ENCODE measurements around the gene NFIA.

NFIA gene

DNA sequence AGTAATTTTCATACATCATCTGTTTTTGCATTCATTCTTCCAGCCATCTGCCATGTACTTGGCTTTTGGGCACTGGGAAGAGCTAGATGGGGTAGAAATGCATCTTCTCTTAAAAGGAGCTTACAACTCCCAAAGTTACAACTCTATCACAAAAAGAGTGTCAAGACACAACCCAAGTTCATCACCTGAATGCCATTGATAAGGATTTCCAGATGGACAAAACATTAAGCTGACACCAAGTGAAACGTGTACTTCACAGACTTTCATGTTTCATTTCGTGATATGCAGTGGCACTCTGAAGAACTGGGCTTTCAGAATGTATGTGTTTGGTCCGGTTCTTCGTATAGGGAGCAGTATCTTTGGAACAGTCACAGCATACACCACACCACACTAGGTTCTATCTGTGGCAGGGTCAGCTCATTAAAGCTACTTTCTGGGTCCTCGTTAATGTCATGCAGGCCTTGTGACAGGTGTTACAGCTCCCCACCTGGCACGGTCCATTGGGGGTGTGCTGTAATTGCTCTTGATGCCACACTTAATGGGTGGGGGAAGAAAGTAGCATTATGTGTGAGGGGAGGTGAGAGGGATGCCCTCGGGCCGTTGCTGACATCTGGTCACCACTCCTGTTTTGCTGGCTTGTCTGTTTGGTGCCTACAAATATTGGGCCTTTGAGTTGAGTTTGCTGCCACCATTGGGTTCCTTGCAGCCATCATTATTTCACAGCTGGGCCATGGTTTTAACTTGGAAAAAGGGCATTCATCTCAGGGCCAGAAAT is 164.9 kb downstream of the NFIA start:
- no peak for DNase-seq (ENCODE audit: low spot score)

DNA sequence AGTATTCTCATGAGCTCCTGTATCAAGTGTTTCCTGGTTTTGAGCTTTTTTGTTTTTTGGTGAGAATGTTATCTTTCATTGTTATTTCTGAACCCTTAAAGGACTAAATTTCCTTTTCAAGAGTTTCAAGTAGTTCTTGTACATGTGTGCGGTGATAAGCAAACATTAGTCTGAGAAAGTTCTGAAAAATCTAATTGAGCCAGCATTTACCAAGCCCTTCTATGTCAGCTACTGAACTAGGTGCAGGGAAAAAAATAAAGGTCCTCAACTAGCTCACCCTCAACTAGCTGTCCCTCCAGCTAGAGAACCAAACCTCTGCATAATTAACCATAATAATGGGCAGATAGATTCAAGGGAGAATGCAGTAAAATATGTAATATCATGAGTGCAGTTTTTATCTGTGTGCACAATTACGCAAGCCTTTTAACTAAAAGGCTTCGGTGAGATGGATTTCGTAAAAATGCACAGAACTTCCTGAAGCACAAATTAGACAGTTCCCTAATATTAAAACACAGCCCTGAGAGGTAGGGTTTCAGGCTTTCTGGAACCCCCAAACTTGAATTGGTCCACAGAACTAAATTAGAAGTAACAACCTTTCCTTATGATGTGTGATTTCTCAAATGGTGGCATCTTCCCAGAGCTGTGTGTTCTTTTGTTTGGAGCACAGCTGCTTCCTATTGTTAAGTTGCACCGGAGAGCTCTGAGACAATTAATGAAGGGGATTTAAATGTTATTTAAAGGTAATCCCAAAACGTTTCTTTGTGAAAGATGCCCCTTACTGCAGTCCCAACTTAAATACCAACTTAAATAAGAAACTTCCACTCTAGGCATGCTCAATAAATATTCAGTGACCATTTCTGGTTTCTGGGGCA is 165.8 kb downstream of the NFIA start:
- DNase-seq (ENCODE audit: low spot score): no peak

DNA sequence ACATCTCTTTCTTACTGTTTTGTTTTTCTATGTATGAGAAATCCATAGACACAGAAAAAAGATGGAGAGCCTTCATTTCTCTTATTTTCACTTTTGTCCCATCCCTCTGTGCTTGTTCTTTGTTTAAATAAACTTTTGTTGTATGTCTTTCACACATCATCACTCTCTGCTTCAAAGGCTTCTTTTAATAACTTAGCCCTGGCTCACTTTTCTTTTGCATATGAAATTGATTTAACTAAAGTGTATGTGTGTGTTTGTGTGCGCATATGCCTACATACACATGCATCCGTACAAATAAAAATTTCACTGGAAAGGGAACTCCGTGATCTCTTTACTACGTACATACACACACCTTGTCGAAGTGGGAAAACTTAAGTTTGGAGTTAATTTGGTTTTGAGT is 168.6 kb downstream of the NFIA start:
- no peak for DNase-seq (ENCODE audit: low spot score)

DNA sequence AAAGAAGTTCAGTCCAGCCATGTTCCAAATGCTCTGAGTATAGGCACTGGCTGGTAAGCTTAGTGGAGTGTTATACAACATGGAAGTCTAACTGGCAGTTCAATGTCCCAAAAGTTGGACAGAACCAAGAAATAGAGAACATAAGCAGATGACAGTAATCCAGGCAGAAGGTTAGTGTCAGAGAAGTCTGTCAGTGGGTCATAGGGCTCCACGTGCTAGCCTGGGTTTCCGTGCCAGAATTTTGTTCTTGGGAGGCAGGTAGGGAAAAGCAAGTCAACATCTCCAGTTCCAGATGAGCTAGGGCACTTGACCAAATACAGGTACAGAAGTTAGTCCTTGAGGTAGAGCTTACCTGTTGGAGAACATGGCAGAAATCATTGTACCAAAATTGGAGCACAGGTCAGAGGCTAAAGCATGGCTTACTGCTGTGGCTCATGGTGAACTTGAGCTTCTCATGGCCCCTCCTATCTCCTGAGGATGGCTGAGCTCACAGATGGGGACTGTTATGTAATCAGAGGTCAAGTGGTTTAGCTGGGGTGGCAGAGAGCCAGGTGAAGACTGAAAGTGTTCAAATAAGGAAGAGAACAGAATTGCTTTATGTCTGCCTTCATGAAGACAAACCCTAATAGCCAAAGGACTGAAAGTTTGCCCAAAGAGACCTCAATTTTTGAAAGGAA is 170.8 kb downstream of the NFIA start:
- no peak for DNase-seq (ENCODE audit: low spot score)

DNA sequence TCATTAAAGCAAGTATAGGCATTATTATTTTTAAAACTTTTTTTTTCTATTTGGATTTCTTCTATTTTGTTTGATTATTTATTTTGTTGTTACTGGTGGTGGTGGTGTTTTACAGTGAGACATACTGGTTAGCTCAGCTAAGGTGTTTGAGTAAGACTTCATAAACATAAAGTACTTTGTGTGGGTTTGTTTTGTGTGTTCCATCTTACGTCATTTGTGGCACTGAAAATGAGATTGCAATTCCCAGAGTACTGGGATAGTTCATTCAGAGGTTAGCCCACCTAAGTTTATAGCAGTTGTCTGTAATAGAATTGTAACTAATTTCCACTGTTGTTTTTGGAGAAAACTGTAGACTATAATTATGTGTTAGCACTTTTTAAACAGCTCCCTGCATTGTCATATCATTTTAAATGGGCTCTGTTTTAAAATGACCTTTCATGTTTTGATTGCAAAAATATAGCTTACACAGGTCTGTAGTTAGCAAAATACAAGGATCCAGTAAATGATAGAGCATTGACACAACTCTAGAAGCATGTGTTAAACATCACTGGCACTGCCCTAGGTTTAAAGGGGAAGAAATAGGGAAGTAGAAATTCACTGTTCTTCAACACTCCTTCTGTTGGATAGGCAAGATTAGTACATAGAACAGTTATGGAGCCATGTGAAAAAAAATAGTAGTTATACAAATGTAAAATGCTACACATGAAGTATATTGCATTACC is 171.7 kb downstream of the NFIA start:
- no peak for DNase-seq (ENCODE audit: low spot score)

DNA sequence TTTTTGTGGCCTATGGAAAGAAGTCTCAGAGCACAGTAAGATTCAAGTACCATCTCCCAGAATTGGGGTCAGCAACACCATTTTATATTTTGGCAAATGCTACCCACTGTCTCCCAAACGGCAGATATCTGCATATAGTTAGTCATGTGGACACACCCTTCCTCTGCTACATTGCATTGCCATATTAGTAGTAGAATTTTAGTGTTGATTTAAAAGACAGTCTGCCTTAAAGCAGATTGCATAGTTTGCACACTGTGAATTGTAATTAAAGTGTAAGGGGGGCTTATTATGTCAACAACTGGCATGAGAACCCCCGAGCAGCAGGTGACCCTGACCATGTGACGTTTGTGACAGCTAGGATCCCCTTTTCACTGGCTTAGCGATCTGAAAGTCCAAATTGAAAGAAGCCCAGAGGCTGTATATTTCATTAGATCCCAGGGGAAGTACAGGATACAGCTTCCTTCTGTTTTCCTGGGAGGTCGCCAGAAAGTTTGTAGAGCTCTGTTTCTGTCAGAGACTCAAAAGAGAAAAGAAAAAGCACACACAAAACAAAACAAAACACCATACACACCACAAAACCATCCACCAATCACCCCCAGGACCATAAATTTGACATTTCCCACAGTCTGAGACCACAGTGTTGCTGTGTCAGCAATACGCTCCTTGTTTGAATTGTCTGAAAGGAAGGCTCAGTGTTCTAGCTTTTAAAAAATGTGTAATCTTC is 172.4 kb downstream of the NFIA start:
- no peak for DNase-seq (ENCODE audit: low spot score)

DNA sequence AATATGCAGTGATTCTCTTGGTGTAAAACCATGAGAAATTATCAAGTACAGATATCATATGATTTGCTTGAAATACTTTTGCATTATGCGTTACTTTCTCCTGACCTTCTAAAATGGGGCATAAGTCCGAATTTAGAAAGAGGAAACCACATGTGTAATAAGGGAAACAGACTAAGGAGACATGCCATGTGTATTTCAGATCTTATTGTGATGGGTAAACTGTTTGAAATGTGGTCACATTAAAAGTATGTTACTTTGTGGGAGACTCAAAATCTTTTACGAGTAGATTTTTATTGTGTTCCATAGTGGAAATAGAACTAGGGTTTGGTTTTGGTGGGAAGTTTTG is 173.0 kb downstream of the NFIA start:
- DNase-seq (ENCODE audit: low spot score): no peak

DNA sequence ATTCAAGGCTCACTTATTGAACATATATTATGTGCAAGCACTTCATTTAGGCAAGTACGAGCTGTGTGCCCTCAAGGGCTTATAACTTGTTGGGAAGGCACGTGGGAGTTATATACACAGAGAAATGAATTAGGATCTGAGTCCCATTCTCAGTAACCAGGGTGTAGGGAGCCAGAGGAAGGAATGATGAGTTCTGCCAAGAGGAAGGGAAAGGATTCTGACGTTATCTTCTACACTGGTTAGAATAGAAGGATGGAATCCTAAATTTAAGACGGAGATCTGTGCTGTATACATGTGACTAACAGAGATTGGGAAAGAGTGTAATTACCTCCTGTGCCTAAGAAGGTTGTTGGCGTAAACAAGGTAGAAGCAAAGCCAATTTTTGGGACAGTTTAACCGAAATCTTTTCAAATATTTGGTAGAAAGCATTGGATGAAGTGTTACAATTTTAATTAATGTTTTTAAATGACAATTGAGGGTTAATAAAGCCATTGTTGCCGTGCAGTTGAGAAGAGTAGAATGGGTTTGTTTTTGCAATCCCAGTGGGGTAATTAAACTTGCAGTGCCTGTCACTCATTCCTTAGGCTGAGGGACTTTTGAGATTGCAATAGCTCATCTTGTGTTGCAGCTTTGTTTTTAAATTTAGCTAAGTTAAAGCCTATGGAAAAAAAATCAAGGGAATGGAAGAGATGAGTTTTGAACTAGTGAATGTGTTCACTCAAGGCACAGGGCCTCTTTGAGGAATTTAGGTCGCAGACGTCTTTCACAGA is 177.2 kb downstream of the NFIA start:
- DNase-seq (ENCODE audit: low spot score): no peak

DNA sequence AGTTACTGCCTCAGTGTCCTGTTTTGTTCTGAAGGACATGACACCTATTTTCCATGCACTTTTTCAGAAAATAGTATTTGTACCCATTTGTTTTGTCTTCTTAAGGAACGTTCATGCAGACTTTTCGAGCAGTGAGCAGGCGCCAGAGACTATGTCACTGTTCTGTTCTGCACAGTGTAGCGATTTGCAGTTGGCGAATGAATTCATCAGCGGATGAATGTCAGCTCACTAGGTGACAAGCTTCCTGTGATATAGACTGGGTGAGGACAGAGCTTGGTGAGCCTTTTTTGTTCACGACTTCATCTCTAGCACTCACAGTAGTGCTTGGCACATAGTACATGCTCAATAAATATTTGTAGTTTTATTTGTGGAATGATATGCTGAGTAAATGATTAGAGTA is 177.8 kb downstream of the NFIA start:
- no peak for DNase-seq (ENCODE audit: low spot score)

DNA sequence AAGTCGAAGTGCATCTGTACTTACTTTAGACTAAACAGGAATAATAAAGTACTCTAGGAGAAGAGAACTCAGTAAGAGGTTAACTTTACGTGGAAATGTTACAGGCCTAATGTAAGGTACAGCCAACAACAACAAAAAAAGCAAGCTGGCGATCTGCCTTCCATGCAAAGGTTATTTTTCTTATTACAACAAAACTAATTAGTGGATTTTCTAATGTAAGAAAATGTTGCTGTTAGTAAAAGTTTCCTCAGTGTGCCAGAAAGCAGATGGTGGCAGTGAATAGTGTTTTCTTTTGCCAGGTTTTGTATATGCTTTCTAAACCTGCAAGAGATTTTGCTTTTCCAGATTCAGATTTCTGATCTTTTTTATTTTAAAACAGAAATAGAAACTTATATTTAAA is 179.2 kb downstream of the NFIA start:
- DNase-seq (ENCODE audit: low spot score): no peak

DNA sequence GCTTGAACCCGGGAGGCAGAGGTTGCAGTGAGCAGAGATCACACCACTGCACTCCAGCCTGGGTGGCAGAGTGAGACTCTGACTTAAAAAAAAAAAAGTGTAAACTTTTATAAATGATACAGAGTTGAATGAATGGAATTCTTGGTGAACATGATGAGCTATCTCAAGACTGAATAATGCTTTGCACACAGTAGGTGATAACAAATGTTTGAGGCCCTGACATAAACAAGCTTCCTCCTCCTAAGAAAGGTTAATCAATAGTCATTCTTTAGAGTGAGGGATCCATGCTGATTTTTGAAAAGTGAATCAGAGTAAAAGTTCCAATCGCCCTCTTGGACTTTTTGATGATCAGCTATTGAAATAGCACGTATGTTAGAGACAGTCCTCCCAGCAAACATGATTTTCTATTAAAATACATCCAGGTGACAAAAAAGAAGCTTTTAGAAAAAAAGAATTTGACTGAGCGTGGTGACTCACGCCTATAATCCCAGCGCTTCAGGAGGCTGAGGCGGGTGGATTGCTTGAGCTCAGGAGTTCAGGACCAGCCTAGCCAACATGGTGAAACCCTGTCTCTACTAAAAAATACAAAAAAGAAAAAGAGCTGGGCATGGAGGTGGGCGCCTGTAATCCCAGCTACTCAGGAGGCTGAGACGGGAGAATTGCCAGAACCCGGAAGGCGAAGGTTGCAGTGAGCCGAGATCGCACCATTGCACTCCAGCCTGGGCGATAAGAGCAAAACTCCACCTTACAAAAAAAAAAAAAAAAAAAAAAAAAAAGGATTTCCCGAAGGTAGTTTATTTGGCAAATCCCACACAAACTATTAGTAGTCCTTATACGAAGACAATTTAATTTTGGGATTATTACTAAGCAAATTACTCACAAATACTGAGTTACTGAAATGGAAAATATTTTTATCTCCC is 181.8 kb downstream of the NFIA start:
- no peak for DNase-seq (ENCODE audit: low spot score)

DNA sequence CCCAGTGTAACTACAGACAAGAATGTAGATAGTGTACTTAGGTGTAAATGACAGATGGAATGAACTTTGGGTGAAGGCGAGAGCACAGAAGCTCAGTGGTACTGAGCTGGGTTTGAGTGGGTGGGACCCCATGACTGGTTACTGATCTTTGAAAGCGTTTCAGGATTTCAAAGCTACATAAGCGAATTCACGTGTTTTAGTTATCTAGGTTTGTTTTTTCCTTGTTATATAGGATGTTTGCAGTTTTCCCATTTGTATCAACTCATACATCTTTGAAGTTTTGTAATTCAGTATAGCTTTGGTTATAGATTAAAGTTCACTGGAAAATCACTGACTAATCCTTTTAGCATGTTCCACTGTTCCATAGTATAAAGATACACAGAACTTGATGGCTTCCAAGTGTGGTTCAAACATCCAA is 182.5 kb downstream of the NFIA start:
- no peak for DNase-seq (ENCODE audit: low spot score)

DNA sequence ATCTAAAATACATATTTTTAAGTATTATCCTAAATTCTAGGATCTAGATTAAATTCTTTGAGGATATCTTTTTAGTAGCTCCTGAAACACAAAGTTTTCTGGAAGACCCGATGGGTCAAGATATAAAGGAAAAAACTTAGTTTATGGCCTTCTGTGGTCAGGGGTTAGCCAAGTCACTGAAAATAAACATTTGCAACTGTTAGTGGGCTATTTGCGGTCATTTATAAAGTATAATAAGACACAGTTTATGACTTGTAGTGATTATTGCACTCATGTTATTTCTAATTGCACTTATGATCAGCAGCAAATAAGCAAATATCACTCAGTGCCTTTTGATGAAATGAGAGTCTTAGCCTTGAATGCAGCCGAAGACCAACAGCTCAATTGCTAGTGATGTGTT is 183.3 kb downstream of the NFIA start:
- DNase-seq (ENCODE audit: low spot score): no peak

DNA sequence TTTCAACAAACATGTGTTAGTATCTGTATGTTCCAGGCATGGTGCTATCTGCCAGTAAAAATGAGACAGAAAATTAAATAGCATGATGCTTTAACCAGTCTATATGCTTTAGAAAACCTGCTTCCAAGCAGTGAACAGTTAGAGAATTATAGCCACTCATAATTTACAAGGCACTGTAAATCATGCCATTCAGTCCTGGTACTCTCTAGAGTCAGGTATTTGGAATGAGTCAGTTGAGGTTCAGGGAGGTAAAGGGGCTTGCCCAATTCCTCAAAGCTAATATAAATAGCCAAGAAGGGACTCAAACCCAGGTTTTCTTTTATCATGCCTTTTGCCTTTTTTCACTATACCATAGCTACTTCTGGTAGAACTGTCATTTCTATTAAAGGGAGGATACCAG is 184.4 kb downstream of the NFIA start:
- DNase-seq (ENCODE audit: low spot score): no peak

DNA sequence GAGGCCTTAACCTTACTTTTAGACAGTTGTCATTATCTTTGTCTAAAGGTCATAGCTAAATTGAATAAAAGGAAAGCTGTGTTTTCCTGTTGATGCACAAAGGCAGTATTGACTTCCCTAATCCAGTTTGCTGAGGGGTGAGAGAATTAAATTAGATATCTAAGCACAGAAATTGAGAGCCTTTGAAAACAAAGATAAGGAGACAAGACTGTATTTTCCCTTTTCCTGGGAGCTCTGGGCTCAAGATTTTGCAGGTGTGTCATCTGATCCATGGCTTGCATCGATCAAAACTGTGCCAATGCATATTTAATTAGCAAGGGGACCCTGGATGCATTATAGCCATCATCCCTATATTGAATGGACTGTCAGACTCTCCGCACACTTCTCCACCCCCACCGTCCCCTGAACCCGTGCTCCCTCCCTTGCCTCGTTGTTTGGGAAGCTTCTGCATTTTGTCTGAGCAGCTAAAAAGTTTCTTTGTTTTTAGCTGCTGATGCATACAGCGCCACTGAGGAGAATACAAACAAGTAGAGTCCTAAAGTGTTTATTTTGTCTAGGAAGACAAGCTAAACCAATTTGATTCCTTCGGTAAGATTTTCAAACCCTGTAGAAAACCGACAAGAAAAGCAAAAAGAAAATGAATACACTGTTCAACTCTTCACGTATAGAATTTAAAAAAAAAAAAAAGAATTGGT is 186.3 kb downstream of the NFIA start:
- no peak for DNase-seq (ENCODE audit: low spot score)

DNA sequence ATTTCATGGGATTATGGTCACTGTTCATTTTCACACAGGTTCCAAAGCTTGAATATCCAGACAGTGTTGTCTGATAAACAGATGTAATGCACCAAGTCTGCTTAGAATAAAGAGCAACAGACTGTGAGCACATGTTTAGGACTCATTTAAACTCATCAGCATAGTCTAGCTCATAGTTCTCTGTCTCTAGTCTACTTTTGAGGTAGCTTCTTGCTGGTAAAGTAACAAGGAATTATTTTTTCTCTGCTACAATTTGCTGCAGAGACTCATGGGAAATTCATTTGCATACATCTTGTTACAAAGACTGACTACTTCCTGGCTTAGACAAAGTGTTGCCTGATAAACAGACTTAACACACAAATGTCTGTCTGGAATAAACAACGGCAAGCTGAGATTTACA is 187.2 kb downstream of the NFIA start:
- no peak for DNase-seq (ENCODE audit: low spot score)

DNA sequence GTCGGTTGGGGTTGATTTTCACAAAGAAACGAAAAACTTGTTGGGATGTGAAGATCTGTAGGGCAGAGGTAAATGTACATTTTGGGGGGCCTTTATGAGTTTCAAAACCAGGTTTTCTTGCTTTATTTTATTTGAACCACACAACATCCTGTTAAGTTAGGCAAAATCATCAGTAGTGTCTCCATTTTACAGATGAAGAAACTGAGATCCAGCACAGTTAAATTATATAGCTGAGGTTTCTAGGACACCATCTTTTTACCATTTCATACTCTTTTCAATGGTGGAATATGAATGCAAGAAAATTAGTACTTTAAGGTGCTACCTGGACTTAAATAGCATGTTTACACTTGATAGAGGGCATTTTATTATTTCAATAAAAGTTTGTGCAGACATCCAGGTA is 187.7 kb downstream of the NFIA start:
- DNase-seq (ENCODE audit: low spot score): no peak

DNA sequence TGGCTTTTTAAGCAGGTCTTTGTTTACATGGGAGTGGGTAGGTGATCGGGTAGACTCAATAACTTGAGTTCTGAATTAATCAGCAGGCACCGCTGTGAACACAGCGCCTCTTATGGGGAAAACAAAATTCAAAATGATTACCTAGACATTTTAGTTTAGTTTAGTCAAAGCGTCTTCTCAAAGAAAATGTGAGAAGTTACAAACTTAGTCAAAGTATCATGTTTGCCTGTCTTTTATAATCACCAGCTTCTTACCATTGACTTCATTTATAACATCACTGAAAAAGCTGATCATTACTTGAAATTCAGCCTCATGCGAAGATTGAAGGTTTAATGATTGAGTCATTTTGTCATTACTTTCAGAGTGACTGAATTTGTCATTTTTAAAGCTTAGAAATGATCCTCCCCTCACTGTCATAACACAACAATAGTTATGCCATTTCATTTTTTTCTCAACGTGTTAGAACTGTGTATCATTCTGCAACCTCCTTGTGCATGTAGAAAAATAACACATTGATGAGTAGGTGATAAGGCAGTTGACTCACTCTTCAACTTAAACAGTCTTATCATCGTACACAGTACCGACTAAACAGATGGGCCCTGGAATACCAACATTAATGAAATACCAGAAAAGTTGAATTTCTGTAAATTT is 188.5 kb downstream of the NFIA start:
- no peak for DNase-seq (ENCODE audit: low spot score)

DNA sequence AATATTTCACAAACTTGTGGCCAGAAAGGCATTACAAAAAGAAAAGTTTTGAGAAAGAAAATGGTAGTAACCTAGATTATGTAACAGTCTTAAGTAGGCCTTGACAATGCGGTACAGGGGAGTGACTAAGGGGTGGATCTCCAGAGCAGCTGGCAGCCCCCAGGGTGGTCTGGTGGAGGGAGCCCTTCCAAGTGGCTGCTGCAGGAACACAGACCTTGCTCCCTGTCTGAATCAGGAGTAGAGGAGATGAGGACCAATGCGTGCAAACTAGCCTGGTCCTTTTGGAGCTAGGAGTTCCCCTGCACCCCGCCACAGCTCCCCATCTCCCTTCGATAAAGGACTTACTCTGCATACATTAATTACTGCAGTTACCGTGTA is 189.0 kb downstream of the NFIA start:
- DNase-seq (ENCODE audit: low spot score): no peak
